Measurements from ENCODE around the gene JARID2.

Gene JARID2

DNA sequence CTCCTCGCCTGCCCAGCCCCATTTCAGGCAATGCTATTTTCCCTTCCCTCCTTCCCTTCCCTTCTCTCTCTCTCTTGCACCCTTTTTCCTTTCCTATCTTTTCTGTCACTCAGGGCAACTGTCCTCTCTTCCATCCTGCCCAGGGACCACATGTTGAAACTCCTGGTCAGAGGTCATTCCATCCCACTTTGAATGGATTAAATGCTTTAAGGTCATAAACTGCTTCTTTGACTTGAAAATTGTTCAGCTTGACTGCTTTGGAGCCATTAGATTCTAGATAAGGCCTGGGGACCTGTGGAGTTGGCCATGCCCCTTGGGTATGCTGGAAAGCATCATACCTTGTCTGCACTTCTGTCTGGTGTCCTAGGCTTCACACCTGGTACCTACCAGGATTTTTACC, 310.8 kb downstream of the JARID2 start:
- DNase-seq = no peak

DNA sequence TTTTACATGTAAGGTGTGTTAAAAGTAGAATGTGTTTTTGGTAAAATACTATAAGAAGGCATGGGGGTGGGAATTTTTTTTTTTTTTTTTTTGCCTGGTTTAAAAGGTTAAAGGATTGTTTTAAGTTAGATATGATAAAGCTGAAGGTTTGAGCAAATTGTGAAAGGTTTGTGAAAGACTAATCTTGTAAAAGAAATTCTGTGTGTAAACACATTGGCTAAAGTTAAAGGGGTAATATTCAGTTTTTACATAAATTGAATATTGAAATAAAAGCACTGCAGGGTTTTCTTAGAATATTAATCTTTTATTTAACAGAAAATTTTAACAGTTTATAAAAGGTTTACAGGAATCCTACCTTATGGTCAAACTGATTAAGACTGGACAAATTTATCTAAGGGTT, 311.3 kb downstream of the JARID2 start:
- DNase-seq = no peak

DNA sequence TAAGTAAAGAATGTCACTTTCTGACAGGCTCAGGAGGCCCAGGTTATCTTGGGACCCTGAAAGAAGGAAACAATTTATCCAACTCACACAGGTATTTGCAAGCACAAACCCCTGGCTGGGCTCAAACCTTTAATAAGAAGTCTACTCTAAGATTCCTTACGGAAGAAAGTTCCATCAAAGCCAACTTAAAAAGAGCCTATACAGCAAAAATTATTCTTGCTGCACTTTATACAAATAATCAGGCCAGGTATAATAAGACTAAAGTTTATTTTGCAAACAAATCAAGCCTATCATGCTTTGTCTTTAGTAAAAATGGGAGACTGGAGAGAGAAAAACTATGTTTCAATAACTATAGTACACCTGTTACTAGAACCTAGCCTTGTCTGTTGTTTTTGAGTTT, 314.8 kb downstream of the JARID2 start:
- DNase-seq = no peak

DNA sequence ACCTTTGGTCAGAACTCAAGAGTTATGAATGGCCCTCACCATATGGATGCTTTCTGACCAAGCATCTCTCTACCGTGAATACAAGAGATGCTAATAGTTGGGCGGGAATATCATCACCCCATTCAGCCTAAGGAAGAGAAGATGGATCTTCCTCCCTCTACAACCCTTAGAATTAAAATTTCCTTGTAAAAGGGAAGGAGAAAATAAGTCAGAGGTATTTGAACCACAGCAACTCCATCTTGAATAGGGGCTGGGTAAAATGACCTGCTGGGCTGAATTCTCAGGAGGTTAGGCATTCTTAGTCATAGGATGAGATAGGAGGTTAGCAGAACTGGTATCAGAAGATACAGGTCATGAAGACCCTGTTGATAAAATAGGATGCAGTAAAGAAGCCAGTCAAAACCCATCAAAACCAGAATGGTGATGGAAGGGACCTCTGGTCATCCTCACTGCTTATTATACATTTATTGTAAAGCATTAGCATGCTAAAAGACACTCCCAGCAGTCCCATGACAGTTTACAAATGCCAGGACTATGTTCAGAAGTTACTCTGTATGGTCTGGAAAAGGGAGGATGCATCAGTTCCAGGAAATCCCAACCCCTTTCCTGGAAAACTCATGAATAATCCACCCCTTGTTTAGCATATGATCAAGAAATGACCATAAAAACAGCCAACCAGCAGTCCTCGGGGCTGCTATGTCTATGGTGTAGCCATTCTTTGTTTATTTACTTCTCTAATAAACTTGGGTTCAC, 315.8 kb downstream of the JARID2 start:
- DNase-seq = no peak

DNA sequence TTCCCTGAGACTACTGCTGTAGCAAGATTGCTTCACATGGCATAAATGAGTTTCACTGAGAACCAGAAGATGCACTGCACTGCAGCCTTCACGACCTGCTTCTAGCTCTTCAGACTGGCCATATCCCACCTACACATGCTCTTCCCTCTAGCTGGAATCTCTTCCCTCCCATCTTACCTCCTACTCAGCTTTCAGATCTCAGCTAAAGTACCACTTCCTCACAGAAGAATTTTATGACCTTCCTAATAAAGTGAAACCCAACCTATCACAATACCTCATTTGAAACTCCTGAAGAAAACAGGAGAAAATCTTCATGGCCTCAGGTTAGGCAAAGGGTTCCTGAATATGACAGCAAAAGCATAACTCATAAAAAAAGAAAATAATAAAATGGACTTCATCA, 317.1 kb downstream of the JARID2 start:
- DNase-seq = no peak

DNA sequence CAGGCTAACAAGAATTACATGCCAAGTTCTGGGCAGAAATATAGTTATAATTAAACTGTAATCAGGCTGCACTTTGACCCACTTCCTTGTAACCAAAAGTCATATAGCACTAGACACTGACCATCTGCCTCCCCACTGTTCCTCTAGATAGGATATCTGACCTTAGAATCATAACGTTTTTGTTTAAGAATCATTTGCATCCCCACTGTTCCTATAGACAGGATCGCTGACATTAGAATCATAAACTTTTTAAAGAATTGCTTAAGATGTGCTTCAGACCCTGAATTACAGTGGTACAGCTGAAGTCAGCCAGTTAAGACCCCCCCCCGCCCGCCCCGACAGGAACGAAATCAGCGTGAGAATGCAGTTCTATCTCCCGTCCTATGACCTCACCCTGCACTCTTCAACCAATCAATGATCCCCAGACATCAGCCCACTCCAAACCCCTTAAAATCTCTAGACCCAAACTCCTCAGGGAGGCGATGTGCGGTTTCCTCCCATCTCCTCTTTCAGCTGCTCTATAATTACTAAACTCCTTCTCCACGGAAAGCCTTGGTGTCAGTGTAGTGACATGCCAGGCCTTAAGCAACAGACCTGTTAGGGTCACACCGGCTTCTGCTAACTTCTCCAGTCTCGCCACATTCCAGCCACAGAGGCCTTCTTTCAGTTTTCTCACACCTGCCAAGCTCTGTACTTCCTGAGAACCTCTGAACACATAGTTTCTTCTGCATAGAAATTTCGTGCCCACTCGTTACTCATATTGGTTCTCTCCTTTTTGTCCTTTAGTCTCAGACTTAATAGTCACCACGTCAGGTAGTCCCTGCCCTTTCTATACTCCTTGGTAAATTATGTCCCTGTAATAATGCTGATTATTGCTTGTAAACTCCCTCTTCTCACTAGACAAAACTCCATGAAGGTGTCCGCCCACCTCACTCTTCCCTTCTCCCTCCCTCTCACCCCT, 323.4 kb downstream of the JARID2 start:
- DNase-seq = no peak

DNA sequence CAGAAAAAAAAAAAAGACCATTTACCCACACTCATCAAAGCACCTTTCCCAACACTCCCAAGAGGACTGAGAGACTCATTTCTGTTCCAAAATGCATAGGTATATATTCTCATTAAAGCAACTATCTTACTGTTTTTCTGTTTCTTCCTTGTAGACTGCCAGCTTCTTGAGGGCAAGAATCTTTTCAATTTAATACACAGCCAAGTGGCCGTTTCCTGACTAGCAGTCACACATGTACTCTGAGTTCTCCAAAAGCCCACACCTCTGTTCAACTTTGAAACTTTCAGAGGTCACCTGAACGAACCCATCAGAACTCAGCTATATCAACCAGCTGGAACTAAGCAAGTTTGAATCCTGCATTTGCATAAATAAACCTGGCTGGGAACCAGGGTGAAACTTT, 324.3 kb downstream of the JARID2 start:
- DNase-seq = no peak

All from GOT3 (cell line).